Measurements from ENCODE around the gene CLASRP. TPM values are rescaled to one million over a fixed set of nuclear protein-coding genes. Genes with fewer than 3 reads are reported as not detected.

CLASRP gene
- total RNA-seq, 1 donor from 2014 or later = 43.3 TPM

GRCh38 chr19:45020071-45020470 is 18.8 kb upstream of the CLASRP start:
- no peak for DNase-seq (ENCODE audit: extremely low read depth, low read depth, low spot score)

DNA sequence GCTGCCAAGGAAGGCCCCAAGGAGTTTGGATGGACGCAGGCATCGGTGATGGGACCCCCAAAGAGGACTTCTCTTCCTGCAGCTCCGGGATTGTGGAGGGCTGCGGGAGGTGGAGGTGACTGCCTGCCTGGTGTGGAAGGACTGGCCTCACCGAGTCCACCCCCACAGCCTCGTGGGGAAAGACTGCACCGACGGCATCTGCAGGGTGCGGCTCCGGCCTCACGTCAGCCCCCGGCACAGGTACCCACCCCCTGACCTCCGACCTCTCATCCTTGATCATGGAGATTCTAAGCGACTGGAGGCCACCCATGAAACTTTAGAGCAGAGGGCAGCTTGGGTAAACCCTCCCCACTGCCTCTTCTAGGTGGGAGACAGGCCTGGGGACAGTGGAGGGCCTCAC is 16.9 kb upstream of the CLASRP start:
- no peak for DNase-seq (ENCODE audit: extremely low read depth, low read depth, low spot score)

GRCh38 chr19:45023048-45023447 is 15.8 kb upstream of the CLASRP start:
- no peak for DNase-seq (ENCODE audit: extremely low read depth, low read depth, low spot score)

DNA sequence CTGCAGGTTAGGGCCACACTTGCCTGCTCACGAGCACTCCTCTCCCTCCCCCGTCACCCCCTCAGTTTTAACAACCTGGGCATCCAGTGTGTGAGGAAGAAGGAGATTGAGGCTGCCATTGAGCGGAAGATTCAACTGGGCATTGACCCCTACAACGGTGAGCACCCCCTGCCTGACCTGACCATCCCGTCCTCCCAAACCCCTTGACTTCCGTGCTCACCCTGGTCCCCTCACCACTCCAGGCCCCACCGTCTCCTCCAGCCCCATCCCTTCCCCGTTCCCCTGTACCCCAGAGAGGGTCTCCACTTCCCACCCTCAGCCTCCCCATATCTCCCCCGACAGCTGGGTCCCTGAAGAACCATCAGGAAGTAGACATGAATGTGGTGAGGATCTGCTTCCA is 13.6 kb upstream of the CLASRP start:
- no peak for DNase-seq (ENCODE audit: extremely low read depth, low read depth, low spot score)

- DNase-seq (ENCODE audit: extremely low read depth, low read depth, low spot score) = no peak
These were observed 11.5 kb upstream of the CLASRP start for GRCh38 chr19:45027371-45027770.

- DNase-seq (ENCODE audit: extremely low read depth, low read depth, low spot score) = no peak
These were observed 8.0 kb upstream of the CLASRP start for GRCh38 chr19:45030825-45031224.

- DNase-seq (ENCODE audit: extremely low read depth, low read depth, low spot score) = no peak
These were observed 6.4 kb upstream of the CLASRP start for GRCh38 chr19:45032421-45032820.

DNA sequence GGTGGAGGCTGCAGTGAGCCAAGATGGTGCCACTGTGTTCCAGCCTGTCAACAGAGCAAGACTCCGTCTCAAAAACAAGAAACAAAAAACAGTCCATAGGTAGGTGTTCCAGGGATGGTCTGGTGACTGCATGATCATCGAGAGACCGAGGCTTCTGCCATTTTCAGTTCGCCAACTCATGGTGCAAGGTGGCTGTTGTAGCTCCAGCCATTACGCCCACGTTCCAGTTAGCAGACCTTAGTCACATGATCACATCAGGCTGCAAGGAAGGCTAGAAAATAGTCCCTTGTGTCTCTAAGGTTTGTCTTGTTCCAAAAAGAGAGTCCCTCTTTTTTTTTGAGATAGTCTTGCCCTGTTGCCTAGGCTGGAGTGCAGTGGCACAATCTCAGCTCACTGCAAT is 3.1 kb upstream of the CLASRP start:
- DNase-seq (ENCODE audit: extremely low read depth, low read depth, low spot score) = no peak

DNA sequence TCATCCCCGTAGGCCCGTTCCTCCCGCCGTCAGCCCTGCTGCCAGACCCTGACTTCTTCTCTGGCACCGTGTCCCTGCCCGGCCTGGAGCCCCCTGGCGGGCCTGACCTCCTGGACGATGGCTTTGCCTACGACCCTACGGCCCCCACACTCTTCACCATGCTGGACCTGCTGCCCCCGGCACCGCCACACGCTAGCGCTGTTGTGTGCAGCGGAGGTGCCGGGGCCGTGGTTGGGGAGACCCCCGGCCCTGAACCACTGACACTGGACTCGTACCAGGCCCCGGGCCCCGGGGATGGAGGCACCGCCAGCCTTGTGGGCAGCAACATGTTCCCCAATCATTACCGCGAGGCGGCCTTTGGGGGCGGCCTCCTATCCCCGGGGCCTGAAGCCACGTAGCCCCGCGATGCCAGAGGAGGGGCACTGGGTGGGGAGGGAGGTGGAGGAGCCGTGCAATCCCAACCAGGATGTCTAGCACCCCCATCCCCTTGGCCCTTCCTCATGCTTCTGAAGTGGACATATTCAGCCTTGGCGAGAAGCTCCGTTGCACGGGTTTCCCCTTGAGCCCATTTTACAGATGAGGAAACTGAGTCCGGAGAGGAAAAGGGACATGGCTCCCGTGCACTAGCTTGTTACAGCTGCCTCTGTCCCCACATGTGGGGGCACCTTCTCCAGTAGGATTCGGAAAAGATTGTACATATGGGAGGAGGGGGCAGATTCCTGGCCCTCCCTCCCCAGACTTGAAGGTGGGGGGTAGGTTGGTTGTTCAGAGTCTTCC is 1.3 kb upstream of the CLASRP start:
- DNase-seq (ENCODE audit: extremely low read depth, low read depth, low spot score) = no peak

DNA sequence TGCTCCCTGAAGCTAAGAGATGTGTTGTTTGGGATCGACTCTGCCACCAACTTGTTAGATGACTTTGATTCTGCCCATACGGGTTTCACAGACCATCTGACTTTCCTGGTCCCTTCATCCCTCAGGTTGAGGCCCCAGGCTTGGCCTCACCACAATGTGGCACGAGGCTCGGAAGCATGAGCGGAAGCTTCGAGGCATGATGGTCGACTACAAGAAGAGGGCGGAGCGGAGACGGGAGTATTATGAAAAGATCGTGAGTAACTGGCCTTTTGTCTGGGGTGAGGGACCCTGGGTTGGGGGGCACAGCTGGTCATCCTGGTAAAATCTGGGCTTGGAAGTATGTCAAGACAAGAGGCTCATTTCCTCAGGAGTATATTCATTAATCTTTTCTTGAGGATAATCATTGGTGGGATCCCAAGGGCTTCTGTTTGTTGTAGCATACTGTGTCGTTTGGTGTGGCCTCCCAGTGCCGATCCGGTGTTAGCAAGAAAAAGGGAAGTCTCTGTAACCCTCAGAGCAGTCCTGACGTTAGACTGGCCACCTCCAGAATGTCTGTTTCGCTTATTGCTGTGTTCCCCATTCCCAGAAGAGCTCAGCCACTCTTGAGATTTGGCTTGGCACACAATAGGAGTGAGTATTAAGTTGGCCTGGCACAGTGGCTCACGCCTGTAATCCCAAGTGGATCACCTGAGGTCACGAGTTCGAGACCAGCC is 1.4 kb downstream of the CLASRP start:
- DNase-seq (ENCODE audit: extremely low read depth, low read depth, low spot score) = no peak

DNA sequence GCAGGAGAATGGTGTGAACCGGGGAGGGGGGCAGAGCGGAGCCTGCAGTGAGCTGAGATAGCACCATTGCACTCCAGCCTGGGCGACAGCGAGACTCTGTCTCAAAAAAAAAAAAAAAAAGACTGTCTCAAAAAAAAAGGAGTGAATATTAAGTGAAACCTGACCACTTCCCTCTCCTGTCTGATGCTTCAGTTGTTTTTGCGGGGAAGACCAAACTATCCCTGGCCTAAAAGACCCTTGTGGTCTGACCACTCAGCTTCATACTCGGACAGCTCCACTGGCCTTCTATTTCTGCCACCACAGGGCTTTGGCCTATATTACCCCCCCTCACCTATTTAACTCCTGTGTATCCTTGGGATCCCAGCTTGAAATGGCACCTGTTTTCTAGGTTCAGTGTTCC is 2.3 kb downstream of the CLASRP start:
- no peak for DNase-seq (ENCODE audit: extremely low read depth, low read depth, low spot score)

DNA sequence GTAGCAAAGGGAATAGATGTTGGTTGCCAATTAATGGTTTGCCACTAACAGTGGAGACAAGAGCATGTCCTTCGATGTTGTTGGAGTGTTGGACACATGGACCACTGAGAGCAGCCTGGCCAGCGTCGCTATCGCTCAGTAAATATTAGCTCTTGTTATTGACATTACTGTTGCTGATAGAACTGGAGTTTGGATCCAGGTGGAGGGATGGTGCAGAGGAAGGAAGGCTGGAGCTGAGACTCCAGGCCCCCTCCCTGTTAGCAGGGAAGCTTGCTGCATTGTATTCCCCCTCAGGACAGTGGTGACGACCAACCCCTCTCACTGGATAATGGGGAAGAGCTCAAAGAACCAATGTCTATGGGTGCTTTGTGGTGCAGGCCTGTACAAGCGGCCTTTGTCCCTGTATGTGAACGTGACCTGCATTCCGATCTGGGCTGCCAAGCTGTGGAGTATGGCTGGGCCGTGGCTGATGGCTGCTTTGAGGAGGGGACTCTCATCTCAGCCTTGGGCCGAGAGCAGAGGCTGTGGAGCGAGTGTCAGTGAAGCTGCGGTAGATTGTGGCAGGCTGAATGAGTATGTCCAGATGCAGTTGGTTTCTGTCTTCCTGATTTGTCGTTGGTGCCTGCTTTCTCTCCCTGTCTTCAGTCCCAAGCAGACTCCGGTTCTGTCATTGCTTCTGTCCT is 7.0 kb downstream of the CLASRP start:
- DNase-seq (ENCODE audit: extremely low read depth, low read depth, low spot score) = no peak

DNA sequence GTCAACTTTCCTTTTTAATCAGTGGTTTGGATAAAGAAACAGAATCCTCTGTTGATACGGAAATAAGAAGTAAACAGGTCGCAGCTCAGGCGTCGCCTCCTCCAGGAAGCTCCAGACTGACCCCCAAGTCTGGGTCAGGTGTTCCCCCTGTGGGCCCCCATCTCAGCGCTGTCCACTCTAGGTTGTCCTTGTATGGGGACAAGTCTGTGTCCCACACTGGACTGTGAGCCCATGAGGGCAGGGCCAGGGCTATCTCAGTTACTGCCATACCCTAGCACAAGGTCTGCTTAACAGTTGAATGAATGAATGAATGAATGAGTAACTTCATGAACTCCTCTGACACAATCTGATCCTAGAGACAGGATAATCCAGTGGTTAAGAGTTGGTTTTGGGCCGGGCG is 7.5 kb downstream of the CLASRP start:
- no peak for DNase-seq (ENCODE audit: extremely low read depth, low read depth, low spot score)

- no peak for DNase-seq (ENCODE audit: extremely low read depth, low read depth, low spot score)
These were observed 8.4 kb downstream of the CLASRP start for GRCh38 chr19:45047188-45047797.

DNA sequence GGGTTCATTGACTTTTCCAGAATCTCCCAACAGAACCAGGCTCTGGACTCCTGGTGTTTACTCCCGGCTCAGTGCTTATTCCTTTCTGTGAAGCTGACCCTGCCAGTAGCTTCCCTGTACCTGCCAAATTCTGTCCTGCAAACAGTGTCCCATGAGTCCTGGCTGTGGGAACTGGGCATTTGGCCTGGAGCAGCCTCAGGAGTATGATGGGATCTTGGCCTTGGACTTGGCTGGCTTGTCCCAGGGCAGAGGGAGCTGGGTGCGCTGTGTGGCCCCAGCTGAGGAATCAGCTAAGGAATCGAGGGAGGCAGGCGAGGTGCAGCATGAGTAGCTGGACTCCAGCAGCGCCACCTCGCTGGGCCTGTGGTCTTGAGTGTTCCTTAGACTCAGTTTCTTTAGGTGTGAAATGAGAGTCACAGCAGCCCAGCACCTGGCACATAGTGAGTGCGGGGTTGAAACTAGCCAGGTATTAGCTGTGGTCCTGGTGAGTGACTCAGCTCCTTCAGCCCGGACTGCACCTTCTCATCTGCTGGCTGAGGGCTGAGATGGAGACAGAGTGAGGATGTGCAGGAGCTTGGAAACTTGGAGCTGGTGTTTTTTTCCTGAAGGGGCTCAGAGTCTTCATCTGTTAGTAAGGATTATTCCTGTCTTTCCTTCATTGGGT is 10.4 kb downstream of the CLASRP start:
- no peak for DNase-seq (ENCODE audit: extremely low read depth, low read depth, low spot score)

- no peak for DNase-seq (ENCODE audit: extremely low read depth, low read depth, low spot score)
These were observed 11.2 kb downstream of the CLASRP start for GRCh38 chr19:45050036-45050435.

- DNase-seq (ENCODE audit: extremely low read depth, low read depth, low spot score) = no peak
These were observed 13.2 kb downstream of the CLASRP start for GRCh38 chr19:45051929-45052579.

GRCh38 chr19:45056831-45057230 is 18.0 kb downstream of the CLASRP start:
- DNase-seq (ENCODE audit: extremely low read depth, low read depth, low spot score) = no peak

DNA sequence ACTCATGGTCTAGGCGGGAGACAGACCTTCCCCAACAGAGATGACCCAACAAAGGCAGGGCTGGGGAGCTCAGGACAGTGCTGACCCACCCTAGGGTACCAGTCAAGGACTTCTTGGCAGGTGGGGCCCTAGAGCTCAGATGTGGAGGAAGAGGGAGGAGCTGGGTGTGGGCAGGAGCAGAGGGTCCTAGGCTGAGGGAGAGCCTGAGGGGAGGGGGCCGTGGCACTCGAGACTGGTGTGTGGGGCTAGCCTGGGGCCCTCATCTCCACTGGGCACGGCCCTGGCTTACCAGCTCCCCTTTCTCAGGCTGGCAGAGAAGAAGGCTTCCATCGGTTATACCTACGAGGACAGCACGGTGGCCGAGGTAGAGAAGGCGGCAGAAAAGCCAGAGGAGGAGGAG is 18.6 kb downstream of the CLASRP start:
- DNase-seq (ENCODE audit: extremely low read depth, low read depth, low spot score) = no peak

GRCh38 chr19:45058622-45059159 is 19.8 kb downstream of the CLASRP start:
- DNase-seq (ENCODE audit: extremely low read depth, low read depth, low spot score) = no peak
